Esophagus (tissue), 2 donors: ENCODE results near the gene PTPRD. TPM values are rescaled to one million over a fixed set of nuclear protein-coding genes. Genes with fewer than 3 reads are reported as not detected.

Experiments
- H3K27ac ChIP-seq, 2 donors: one replicate each; pipeline ENCODE4 v1.5.1; 2013; ENCODE audit warnings: low read depth in 2 of 2, mild to moderate bottlenecking in 2 of 2, inconsistent platforms in 1 of 2, low read length in 1 of 2, moderate library complexity in 1 of 2
- H3K27me3 ChIP-seq, 2 donors: one replicate each; pipeline ENCODE4 v1.6.1; 2013; ENCODE audit warnings: low read length in 2 of 2, control low read depth in 1 of 2, mild to moderate bottlenecking in 1 of 2; ENCODE audit not compliant: insufficient read depth in 2 of 2, control insufficient read depth in 1 of 2
- H3K36me3 ChIP-seq, 2 donors: one replicate each; pipeline ENCODE4 v1.6.1; 2013; ENCODE audit warnings: low read length in 1 of 2; ENCODE audit not compliant: control insufficient read depth in 2 of 2, insufficient read depth in 2 of 2
- H3K4me1 ChIP-seq, 2 donors: one replicate each; pipeline ENCODE4 v1.6.1; 2013; ENCODE audit warnings: low read length in 1 of 2; ENCODE audit not compliant: control insufficient read depth in 2 of 2, insufficient read depth in 2 of 2
- H3K4me3 ChIP-seq, 2 donors: one replicate each; pipeline ENCODE4 v1.5.1; 2013; ENCODE audit warnings: low read length in 2 of 2, mild to moderate bottlenecking in 2 of 2, low read depth in 1 of 2, moderate library complexity in 1 of 2
- H3K9me3 ChIP-seq, 2 donors: one replicate each; pipeline ENCODE4 v1.6.1; 2013; ENCODE audit warnings: mild to moderate bottlenecking in 2 of 2, low read depth in 1 of 2, low read length in 1 of 2, moderate library complexity in 1 of 2; ENCODE audit not compliant: control insufficient read depth in 2 of 2, insufficient read depth in 1 of 2
- WGBS, 2 donors: extraction: QIAGEN DNeasy Blood & Tissue Kit; methylation state at CpG; one replicate each; pipeline ENCODE4 v1.1.7; 2013; 5-methylcytosine and 5-hydroxymethylcytosine counted together
- polyA plus RNA-seq, 2 donors: library from polyadenylated mRNA; stranded (reverse); fragments of 200-250 nt; gene quantifications; one replicate each; pipeline ENCODE4 v1.2.3, GENCODE V29; 2013
- donor health status: healthy with polysubstance abuse.
- donor health status: Bipolar disorder and iron deficiency.

The PTPRD gene
- polyA plus RNA-seq, 2 donors = 0.53 to 0.60 TPM

- no peak overlapping the region for H3K4me3 ChIP-seq
- H3K4me1 ChIP-seq = no peaks in the 10 kb centered on the region
- no peak overlapping the region for H3K27ac ChIP-seq
- 79 to 85% methylated on average over 6 of the region's 6 CpGs for WGBS, 2 donors
- no peaks in the 10 kb centered on the region for H3K9me3 ChIP-seq
- no peaks in the 10 kb centered on the region for H3K27me3 ChIP-seq
- no peaks in the 10 kb centered on the region for H3K36me3 ChIP-seq
These were observed 1916.3 kb downstream of the PTPRD start for GRCh38 chr9:8696516-8696915.

GRCh38 chr9:8694983-8695588, 1917.7 kb downstream of the PTPRD start:
- Histone ChIP-seq H3K27me3 (no peaks in the 10 kb centered on the region), H3K36me3 (no peaks in the 10 kb centered on the region), H3K27ac (no peak overlapping the region), H3K9me3 (no peaks in the 10 kb centered on the region), H3K4me3 (no peak overlapping the region), H3K4me1 (no peaks in the 10 kb centered on the region)
- 81 to 85% methylated on average over 4 of the region's 4 CpGs for WGBS, 2 donors

GRCh38 chr9:8693464-8693863, 1919.3 kb downstream of the PTPRD start:
- WGBS, 2 donors = 81 to 89% methylated on average over 6 of the region's 6 CpGs
- no peaks in the 10 kb centered on the region for H3K27me3 ChIP-seq

GRCh38 chr9:8686516-8686915, 1926.3 kb downstream of the PTPRD start:
- Histone ChIP-seq H3K27ac (no peak overlapping the region), H3K4me3 (no peak overlapping the region), H3K27me3 (no peaks in the 10 kb centered on the region), H3K9me3 (no peaks in the 10 kb centered on the region), H3K4me1 (no peaks in the 10 kb centered on the region), H3K36me3 (no peaks in the 10 kb centered on the region)
- 84 to 88% methylated on average over 2 of the region's 2 CpGs for WGBS, 2 donors

More at GRCh38 chr9:8693464-8693863, 1919.3 kb downstream of the PTPRD start:
- H3K36me3 ChIP-seq = no peaks in the 10 kb centered on the region
- H3K9me3 ChIP-seq = no peaks in the 10 kb centered on the region
- H3K27ac ChIP-seq = no peak overlapping the region
- no peaks in the 10 kb centered on the region for H3K4me1 ChIP-seq
- H3K4me3 ChIP-seq = no peak overlapping the region

- Histone ChIP-seq H3K4me1 (no peaks in the 10 kb centered on the region), H3K36me3 (no peaks in the 10 kb centered on the region), H3K27ac (no peak overlapping the region), H3K4me3 (no peak overlapping the region), H3K27me3 (no peaks in the 10 kb centered on the region), H3K9me3 (no peaks in the 10 kb centered on the region)
- WGBS, 2 donors = 83 to 86% methylated on average over 3 of the region's 3 CpGs
These were observed 1927.0 kb downstream of the PTPRD start for GRCh38 chr9:8685825-8686224.

GRCh38 chr9:8684978-8685708, 1927.7 kb downstream of the PTPRD start:
- Histone ChIP-seq H3K9me3 (no peaks in the 10 kb centered on the region), H3K36me3 (no peaks in the 10 kb centered on the region), H3K27me3 (no peaks in the 10 kb centered on the region), H3K4me3 (no peak overlapping the region), H3K4me1 (no peaks in the 10 kb centered on the region), H3K27ac (no peak overlapping the region)
- WGBS, 2 donors = 81 to 83% methylated on average over 4 of the region's 4 CpGs

- H3K36me3 ChIP-seq = no peaks in the 10 kb centered on the region
- WGBS, 2 donors = 91 to 95% methylated on average over 7 of the region's 7 CpGs
- H3K27me3 ChIP-seq = no peaks in the 10 kb centered on the region
- no peak overlapping the region for H3K4me3 ChIP-seq
- H3K4me1 ChIP-seq = no peaks in the 10 kb centered on the region
- H3K9me3 ChIP-seq = no peaks in the 10 kb centered on the region
- no peak overlapping the region for H3K27ac ChIP-seq
These were observed 1929.3 kb downstream of the PTPRD start for GRCh38 chr9:8683496-8683895.

- no peak overlapping the region for H3K4me3 ChIP-seq
- WGBS, 2 donors = 65 to 76% methylated on average over 2 of the region's 2 CpGs
- no peaks in the 10 kb centered on the region for H3K27me3 ChIP-seq
- no peak overlapping the region for H3K27ac ChIP-seq
- H3K4me1 ChIP-seq = no peaks in the 10 kb centered on the region
- no peaks in the 10 kb centered on the region for H3K9me3 ChIP-seq
- H3K36me3 ChIP-seq = no peaks in the 10 kb centered on the region
These were observed 1932.1 kb downstream of the PTPRD start for GRCh38 chr9:8680658-8681057.

- Histone ChIP-seq H3K27me3 (no peaks in the 10 kb centered on the region), H3K36me3 (no peaks in the 10 kb centered on the region), H3K27ac (no peak overlapping the region), H3K4me3 (no peak overlapping the region), H3K9me3 (no peaks in the 10 kb centered on the region), H3K4me1 (no peaks in the 10 kb centered on the region)
- WGBS, 2 donors = 86 to 89% methylated on average over 3 of the region's 3 CpGs
These were observed 1932.6 kb downstream of the PTPRD start for GRCh38 chr9:8680157-8680556.

GRCh38 chr9:8679371-8679822, 1933.4 kb downstream of the PTPRD start:
- no peaks in the 10 kb centered on the region for H3K27me3 ChIP-seq
- no peak overlapping the region for H3K4me3 ChIP-seq
- H3K36me3 ChIP-seq = no peaks in the 10 kb centered on the region
- no peaks in the 10 kb centered on the region for H3K9me3 ChIP-seq
- 68 to 70% methylated on average over 2 of the region's 2 CpGs for WGBS, 2 donors
- H3K27ac ChIP-seq = no peak overlapping the region
- no peaks in the 10 kb centered on the region for H3K4me1 ChIP-seq
